HL-60 (cell line): ENCODE results near the gene MRAS.
"Not testable (repeated sequence)": the region's sequence is repeated elsewhere in the genome, so short reads cannot be mapped to it uniquely, and the experiment has no call there.

Source experiments
- DNase-seq, 2 experiments: peaks; one replicate each; pipeline ENCODE4 v3.0.0-alpha.2; 2010 to 2020; ENCODE audit warnings: low read depth in 1 of 2, low spot score in 1 of 2
- H3K27ac ChIP-seq: fragments of 250-450 bp; sonication (Bioruptor Pico); replicated peaks from 2 replicates; pipeline ENCODE4 v1.5.1; 2020; ENCODE audit warnings: mild to moderate bottlenecking, moderate library complexity
- H3K27me3 ChIP-seq: fragments of 250-450 bp; sonication (Bioruptor Pico); 2 replicates; pipeline ENCODE4 v1.5.1; 2021; ENCODE audit warnings: mild to moderate bottlenecking, moderate library complexity; ENCODE audit not compliant: insufficient read depth, poor library complexity, severe bottlenecking
- H3K4me3 ChIP-seq: replicated peaks from 2 replicates; pipeline ENCODE4 v1.5.1; 2011; ENCODE audit warnings: mild to moderate bottlenecking, control low read depth, low read length; ENCODE audit not compliant: insufficient read depth
- GABPA ChIP-seq: IDR thresholded peaks from 2 replicates; pipeline ENCODE4 v1.6.1; 2012; ENCODE audit warnings: low read depth
- POLR2AphosphoS5 ChIP-seq: IDR thresholded peaks from 2 replicates; pipeline ENCODE4 v1.6.1; 2012; ENCODE audit warnings: low read depth
- SPI1 ChIP-seq: IDR thresholded peaks from 2 replicates; pipeline ENCODE4 v1.6.1; 2012; ENCODE audit warnings: low read depth, mild to moderate bottlenecking, borderline replicate concordance
- TF ChIP-seq, protein P1 (sequence below): IDR thresholded peaks from one replicate; pipeline ENCODE4 v1.5.1; 2011; ENCODE audit warnings: low read length, control low read depth, inconsistent platforms; ENCODE audit not compliant: insufficient read depth
- TF ChIP-seq, protein P2 (sequence below): IDR thresholded peaks from 2 replicates; pipeline ENCODE4 v1.6.1; 2012; ENCODE audit warnings: low read depth; ENCODE audit not compliant: insufficient replicate concordance

The MRAS gene

DNA sequence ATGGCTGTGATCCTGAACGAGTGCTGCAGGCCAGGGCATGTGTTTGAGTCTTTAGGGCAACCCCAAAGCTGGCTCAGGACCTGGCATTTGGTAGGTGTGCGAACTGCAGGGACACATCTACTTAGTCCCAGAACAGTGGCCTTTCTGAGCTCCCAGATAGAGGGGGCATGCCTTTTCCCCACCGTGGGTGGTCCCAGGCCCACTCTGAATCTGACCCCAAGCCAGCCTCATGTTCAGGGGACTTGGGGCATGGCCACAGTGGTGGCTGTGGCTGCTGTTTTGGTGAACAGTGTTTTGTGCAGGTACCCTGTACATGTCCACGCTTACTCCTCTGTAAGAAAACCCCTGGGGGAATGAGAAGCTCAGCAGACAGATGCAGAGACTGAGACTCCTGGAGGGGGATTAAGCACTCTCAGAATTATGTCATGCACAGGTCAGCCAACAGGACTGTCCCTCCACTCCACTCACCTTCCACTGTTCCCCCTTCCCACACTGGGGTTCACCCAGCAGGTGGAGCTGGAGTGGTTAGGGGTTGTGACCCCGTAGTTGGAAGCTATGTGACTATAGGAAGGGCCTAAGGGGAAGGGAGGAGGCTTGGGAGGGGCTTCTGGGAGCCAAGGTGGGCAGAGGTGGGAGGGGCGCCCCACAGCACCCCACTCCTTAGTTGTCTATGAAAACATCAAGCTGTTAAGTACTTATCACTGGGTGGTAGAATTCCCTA is 102.5 kb downstream of the MRAS start:
- DNase-seq, result no peak
- Histone ChIP-seq H3K27me3 (no peaks in the 10 kb centered on the region), H3K27ac (no peak overlapping the region), H3K4me3 (no peak overlapping the region)
- TF ChIP-seq, protein P1, sequence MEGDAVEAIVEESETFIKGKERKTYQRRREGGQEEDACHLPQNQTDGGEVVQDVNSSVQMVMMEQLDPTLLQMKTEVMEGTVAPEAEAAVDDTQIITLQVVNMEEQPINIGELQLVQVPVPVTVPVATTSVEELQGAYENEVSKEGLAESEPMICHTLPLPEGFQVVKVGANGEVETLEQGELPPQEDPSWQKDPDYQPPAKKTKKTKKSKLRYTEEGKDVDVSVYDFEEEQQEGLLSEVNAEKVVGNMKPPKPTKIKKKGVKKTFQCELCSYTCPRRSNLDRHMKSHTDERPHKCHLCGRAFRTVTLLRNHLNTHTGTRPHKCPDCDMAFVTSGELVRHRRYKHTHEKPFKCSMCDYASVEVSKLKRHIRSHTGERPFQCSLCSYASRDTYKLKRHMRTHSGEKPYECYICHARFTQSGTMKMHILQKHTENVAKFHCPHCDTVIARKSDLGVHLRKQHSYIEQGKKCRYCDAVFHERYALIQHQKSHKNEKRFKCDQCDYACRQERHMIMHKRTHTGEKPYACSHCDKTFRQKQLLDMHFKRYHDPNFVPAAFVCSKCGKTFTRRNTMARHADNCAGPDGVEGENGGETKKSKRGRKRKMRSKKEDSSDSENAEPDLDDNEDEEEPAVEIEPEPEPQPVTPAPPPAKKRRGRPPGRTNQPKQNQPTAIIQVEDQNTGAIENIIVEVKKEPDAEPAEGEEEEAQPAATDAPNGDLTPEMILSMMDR, result no peak
- TF ChIP-seq GABPA (no peak), SPI1 (no peak), POLR2AphosphoS5 (no peak)
- TF ChIP-seq, protein P2, sequence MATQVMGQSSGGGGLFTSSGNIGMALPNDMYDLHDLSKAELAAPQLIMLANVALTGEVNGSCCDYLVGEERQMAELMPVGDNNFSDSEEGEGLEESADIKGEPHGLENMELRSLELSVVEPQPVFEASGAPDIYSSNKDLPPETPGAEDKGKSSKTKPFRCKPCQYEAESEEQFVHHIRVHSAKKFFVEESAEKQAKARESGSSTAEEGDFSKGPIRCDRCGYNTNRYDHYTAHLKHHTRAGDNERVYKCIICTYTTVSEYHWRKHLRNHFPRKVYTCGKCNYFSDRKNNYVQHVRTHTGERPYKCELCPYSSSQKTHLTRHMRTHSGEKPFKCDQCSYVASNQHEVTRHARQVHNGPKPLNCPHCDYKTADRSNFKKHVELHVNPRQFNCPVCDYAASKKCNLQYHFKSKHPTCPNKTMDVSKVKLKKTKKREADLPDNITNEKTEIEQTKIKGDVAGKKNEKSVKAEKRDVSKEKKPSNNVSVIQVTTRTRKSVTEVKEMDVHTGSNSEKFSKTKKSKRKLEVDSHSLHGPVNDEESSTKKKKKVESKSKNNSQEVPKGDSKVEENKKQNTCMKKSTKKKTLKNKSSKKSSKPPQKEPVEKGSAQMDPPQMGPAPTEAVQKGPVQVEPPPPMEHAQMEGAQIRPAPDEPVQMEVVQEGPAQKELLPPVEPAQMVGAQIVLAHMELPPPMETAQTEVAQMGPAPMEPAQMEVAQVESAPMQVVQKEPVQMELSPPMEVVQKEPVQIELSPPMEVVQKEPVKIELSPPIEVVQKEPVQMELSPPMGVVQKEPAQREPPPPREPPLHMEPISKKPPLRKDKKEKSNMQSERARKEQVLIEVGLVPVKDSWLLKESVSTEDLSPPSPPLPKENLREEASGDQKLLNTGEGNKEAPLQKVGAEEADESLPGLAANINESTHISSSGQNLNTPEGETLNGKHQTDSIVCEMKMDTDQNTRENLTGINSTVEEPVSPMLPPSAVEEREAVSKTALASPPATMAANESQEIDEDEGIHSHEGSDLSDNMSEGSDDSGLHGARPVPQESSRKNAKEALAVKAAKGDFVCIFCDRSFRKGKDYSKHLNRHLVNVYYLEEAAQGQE, result no peak

DNA sequence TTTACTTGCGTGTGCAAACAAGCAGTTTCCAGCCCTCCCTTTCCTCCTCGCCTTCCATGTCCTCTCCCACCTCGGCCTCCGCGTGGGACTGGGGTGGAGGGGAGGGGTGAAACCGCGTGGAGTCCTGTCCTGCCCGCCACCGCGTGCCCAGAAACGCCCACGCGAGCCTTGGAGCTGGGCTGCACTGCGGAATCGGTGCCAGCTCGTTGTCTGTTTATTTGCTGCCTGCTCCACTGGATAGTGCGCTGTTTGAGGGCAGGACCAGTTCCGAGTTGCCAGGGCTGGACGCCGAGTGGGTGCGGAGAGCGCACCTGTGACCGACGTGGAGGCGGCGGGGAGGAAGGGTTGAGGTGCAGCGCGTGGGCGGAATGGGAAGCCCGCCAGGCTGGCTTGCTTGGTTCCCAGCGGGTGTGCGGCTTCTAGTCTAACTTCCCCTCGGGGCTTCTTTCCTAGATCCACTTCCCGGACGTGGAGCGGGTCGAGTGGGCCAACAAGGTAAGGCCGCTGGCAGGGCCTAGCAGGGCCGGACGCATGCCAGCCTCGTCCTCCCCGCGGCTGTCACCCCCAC is 103.3 kb downstream of the MRAS start:
- H3K4me3 ChIP-seq, result no peak overlapping the region
- H3K27ac ChIP-seq, result no peak overlapping the region
- TF ChIP-seq SPI1 (no peak), POLR2AphosphoS5 (no peak), GABPA (no peak)
- TF ChIP-seq, protein P1, result no peak
- TF ChIP-seq, protein P2, result no peak
- no peak for DNase-seq
- no peaks in the 10 kb centered on the region for H3K27me3 ChIP-seq

DNA sequence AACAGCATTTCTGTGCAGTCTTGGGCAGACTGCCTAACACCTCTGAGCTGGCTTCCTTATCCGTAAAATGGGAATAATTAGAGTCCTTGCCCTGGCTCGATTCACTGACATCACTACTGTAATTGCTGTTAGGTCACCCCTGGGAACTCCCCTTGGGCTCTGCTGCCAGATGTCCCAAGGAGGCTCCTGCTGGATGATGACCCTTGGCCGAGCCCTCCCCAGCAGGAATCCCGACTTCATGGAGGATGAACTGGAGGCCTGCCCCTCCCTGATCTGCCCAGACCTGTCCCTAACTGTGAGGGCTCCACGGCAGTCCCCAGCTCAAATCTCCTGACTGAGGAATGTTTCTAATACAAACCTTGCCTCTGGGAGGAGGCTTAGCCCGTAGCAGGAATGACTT is 104.1 kb downstream of the MRAS start:
- H3K27me3 ChIP-seq, result no peaks in the 10 kb centered on the region
- no peak for DNase-seq
- H3K27ac ChIP-seq, result no peak overlapping the region
- TF ChIP-seq GABPA (no peak), POLR2AphosphoS5 (no peak), SPI1 (no peak)
- TF ChIP-seq, protein P1, result no peak
- TF ChIP-seq, protein P2, result no peak
- H3K4me3 ChIP-seq, result no peak overlapping the region

DNA sequence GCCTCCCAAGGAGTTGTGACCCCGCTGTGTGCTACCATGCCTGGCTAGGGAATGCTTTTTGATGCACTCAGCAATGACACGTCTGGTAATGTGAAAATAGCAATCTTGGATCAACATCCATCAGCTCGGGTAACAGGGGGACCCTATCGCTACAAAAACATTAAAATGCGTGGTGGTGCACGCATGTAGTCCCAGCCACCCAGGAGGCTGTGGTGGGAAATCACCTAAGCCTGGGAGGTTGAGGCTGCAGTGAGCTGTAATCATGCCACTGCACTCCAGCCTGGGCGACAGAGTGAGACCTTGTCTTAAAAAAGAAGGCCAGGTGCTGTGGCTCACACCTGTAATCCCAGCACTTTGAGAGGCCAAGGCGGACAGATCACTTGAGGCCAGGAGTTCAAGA is 105.6 kb downstream of the MRAS start:
- H3K27me3 ChIP-seq, H3K27ac ChIP-seq, H3K4me3 ChIP-seq, DNase-seq: not testable (repeated sequence)
